Right renal cortex interstitium (tissue), 3 donors: ENCODE measurements around the gene C2orf81. TPM values are rescaled to one million over a fixed set of nuclear protein-coding genes. Genes with fewer than 3 reads are reported as not detected.
"Not testable (repeated sequence)": the region's sequence is repeated elsewhere in the genome, so short reads cannot be mapped to it uniquely, and the experiment has no call there.

ENCODE experiments used
- DNase-seq, 3 donors: peaks; one replicate each; pipeline ENCODE4 v3.0.0-alpha.2; 2013; ENCODE audit warnings: low read depth in 3 of 3, low spot score in 2 of 3
- polyA plus RNA-seq, 3 donors: library from polyadenylated mRNA; unstranded; fragments of 120-200 nt; gene quantifications; one replicate each; pipeline ENCODE4 v1.2.1, GENCODE V29; 2013; ENCODE audit not compliant: insufficient read length in 3 of 3

C2orf81 gene
- polyA plus RNA-seq, 3 donors, result 4.4 to 6.6 (median 5.7) TPM

DNA sequence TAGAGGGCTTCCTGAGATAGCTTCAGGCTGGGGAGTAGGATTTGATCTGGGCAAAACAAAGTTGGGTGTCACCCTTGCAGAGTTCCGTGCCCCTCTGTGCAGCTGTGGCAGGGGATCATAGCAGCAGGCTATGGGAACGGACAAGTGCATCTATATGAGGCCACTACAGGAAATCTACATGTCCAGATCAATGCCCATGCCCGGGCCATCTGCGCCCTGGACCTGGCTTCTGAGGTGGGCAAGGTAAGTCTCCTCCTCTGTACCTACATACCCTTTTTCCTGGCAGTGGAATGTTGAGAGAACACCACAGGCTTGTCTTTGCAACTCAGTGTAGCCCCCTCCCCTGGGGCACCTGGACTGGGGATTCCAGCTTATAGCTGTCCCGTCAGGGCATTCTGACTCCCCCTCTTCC is 3.6 kb upstream of the C2orf81 start:
- DNase-seq, result no peak

DNA sequence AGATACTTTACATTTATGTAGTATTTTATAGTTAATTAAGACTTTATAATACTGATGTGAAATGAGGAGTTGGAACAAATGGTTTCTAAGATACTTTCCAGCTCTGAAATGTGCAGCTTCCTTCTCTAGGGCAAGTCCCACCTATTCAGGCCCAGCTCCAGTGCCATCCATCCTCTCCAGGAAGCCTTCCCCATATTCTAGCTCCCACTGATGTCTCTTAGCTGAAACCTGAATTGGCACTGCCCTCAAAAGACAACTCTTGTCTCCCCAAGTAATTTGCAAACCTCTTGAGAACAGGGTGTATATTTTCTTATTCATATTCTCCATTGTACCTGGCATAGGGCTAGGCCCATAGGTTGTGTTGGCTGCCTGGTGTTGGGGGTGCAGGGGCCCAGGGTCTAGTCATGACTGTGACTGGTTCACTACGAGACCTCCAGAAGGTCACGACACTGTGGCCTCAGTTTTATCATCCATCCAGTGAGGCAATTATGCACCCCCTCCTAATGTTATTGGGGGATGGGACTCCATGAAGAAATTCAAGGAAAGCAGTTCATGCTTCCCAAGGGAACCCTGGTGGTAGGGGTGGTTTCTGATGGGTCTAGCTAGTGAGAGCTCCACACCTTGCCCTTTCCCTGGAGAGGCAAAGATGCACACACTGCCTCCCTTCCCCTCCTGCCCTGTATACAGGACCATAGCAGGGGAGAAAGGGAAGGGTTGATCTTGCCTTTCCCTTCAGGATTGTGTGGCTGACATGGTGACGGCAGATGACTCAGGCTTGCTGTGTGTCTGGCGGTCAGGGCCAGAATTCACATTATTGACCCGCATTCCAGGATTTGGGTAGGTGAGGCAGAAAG is 2.9 kb upstream of the C2orf81 start:
- DNase-seq, result no peak

DNA sequence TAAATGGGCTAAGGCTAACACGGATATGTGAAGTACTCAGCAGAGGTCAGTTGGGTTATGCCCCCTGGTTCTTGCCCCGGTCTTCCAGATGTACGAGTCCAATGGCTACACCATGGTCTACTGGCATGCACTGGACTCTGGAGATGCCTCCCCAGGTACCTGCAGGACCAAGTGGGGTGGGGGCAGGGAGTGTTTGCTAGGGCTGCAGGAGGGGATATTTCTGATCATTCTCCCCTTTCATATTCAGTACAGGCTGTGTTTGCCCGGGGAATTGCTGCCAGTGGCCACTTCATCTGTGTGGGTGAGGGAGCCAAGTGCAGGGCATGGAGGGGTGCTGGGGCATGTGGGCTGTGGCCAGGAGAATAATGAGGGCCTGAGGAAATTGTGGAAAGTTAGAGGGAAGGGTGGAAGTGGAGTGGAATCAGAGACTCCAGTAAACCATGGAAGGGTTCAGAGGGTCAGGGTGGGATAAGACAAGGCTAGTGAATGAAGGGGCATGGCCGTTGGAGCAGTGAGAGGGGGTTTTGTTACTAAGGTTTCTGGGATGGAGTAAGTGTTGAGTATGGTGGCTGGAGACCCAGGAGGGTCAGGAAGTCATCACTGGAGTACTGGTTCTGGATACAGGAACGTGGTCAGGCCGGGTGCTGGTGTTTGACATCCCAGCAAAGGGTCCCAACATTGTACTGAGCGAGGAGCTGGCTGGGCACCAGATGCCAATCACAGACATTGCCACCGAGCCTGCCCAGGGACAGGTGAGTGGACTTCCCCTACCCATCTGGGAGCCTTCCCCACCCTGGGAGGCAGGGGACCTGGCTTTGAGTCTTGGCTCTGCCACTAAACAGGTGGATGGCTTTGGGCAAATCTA is 2.0 kb upstream of the C2orf81 start:
- DNase-seq, result no peak

DNA sequence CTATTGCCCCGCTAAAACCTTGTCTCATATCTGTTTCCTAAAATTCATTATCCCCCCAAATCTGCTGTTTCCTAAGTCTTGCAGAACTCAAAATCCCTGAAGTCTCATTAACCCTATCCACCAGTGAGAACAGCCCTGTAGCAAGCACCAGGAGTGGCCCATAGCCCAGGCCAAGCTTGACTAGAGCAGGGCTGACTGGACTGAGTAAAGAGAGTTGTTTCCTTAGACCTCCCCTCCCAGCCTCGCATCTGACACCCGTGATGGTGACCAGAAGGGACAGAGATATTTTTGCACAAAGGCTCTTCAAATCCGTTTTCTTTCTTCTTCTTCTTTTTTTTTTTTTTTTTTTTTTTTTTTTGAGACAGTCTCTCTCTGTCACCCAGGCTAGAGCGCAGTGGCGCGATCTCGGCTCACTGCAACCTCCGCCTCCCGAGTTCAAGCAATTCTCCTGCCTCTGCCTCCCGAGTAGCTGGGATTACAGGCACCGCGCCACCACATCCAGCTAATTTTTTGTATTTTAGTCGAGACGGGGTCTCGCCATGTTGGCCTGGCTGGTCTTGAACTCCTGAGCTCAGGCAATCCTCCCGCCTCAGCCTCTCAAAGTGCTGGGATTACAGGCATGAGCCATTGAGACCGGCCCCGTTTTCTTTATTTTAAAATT is 846 bp downstream of the C2orf81 start:
- DNase-seq, result not testable (repeated sequence)

DNA sequence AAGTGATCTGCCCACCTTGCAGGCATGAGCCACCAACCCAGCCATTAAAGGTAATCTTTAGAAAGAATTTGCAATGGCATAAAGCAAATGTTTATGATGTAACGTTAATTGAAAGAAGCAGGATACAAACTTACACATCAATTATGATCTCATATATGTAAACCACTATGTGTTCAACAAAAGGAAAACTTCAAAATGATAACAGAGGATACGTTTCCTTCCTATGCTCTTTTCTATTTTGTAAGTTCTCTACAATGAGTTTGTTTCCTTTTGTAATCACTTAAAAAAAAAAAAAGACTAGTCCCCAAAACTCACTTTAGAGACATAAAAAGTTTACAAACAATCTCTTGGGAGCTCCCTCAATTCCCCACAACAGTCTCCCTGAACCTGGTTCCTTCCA is 1.4 kb downstream of the C2orf81 start:
- no peak for DNase-seq

DNA sequence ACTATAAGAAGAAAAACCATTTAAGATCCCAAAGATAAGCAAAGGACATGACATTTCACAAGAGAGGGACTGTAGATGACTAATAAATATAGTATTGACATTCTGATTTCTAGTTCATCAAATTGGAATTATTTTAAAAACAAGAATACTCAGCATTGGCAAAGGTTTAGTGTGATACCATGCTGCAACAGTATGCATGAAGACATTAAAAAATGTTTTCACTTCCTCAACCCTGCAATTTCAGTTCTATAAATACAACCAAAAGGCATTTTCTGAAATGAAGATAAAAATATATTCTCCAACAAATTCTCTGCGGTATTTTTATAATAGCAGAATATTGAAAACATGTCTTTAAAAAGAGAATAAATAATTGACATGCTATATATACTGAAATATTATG is 2.1 kb downstream of the C2orf81 start:
- no peak for DNase-seq

DNA sequence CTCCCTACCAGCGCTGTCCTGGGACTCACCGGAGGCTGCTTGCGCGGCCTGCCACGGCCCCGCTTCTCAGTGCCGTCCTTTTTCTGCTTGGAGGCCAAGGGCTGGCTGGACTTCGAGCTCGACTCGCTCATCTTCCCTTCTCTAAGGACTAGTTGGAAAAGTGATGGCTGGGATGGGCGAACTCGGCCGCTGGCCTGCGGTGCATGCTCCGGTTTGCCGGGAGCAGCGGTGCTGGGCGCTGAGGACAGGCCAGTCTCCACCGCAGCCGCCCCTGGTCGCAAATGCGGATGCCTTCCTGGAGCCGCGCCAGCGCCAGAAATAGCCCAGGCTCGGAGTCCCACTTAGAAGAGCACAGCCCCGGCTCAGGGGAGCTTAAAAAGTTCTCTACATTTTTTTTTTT is 3.1 kb downstream of the C2orf81 start:
- no peak for DNase-seq

DNA sequence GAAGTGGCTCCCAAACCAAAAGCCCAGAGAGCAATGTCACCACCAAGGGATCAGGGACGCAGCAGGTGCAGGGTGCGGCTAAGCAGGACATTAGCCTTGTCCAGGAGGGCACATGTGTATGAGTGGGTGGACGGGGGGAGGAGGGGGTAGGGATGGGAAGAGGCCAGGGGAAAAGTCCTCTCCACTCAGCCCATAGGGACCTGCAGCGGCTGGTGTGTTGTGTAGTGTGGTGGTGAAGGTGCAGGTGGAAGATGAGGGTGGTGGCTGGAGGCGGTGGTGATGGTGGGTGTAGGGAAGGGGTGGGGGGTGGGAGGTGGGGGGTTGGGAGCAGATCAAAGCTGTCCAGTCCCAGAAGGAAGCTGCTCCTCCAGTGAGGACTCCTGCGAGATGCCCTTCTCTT is 3.7 kb downstream of the C2orf81 start:
- no peak for DNase-seq

DNA sequence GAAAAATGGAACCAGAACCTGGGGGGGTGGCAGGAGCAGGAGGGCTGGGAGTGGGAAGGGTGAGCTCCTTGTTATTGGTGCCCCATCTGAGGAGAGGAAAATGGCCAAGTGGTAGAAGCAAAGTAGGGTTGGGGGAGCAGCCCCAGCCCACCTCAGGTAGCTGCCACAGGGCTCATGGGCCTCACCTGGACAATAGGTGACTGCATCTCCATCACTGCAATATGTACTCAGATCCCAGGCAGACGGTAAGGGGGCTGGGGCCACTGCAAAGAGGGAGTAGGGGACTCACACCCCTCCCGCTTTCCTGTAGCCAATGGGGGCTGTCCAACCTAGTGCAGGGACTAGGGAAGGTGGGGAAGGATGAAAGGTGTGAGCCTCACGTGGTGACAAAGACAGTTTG is 4.2 kb downstream of the C2orf81 start:
- no peak for DNase-seq

DNA sequence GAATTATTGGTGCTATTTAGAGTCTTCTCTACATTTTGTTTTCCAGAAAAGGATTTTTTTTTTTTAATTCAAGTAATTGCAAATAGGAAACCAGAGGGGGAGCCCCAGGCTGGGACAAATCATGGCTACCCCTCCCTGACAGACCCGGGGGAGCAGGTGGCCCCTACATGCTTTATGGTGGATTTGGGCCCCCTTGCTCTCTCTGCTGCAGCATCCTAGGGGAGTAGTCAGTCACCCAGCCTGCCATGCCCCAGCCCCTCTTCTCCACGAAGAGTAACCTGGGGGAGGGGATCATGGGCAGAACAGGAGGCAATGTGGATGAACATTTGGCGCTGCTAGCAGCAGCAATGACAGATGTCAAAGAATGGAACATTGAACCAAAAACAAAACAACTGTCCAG is 4.6 kb downstream of the C2orf81 start:
- no peak for DNase-seq

DNA sequence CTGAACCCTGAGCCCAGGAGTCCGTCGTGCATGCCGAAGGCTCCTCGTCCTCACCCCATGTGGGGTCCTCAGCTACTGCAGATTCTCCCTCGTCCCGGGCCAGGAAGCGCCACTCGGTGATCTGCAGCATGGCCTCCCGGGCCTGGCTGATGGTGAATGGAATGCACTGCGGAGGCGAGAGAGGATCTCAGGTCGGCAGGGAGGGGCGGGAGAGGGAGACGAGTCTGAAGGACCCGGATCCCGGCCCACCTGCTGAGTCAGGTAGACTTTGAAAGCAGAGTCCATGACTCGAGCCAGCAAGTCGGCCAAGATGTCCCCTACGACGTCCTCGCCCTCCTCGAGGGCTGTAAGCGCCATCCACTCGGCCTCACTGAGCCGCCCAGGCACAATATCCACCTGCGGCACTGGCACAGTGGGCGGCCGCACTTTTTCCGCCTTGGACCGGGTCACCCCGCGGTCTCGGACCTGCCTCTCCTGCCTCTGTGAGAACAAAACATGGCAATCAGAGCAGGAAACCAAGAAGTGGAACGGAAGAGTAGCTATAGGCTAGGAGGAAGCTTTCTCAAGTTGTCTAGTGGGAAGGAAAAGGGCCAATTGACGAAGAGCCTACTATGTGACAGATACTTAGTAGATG is 5.5 kb downstream of the C2orf81 start:
- DNase-seq, result no peak

DNA sequence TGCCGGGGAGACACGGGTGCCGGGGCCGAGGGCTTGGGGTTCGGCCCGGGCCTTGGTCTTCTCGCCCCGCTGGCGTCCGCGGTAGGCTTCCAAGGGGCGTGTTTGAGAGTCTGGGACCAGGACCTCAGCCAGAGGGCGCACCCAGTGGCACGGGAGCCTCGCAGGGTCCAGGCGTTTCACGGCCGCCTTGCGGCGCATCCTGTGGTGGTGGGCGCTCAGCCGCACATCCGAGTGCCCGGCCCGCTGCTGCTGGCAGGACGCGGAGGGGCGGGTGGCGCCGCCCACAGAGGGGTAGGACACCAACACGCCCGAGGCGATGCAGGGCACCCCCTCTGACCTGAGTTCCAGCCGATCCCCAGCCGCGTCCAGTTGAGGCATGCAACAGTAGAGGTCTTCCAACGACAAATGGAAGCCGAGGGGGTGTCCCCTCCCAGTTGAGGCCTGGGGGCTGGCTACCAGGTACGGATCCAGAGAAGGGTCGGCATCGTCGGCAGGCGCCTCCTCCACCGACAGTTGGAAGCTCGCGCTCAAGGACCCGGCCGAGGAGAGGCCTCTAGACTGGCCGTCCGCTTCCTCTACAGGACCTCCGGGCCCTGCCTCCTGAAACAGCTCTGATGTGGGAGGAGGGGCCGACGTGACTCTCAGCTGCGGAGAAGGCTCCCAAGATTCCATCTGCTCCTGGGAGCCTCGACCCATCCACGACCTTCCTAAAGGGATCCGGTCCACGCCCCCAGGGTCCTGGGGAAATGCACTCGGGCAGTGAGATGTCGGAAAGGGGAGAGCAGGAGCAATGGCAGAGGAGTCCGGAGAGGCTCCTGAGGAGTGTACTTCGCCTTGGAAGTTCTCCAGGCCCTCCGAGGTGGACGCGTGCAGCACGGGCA is 6.3 kb downstream of the C2orf81 start:
- no peak for DNase-seq

DNA sequence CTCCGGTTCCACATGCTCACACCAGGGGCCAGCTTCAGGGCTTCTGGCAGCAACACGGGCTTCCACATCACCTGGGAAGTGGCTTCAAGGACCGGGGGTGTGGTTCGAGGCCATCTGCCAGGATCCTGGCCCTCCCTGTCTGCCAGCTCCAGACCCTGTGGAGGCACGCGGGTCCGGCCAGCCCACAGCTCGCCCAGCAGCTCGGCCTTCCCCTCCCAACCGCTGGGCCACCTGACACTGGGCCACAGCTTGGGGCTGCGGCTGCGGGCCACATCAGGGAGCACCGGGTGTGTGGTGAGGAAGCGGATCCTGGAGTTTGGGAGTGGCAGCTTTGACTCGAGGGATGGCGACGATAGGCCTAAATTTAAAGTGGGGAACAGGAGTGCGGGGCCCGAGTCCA is 7.0 kb downstream of the C2orf81 start:
- no peak for DNase-seq

DNA sequence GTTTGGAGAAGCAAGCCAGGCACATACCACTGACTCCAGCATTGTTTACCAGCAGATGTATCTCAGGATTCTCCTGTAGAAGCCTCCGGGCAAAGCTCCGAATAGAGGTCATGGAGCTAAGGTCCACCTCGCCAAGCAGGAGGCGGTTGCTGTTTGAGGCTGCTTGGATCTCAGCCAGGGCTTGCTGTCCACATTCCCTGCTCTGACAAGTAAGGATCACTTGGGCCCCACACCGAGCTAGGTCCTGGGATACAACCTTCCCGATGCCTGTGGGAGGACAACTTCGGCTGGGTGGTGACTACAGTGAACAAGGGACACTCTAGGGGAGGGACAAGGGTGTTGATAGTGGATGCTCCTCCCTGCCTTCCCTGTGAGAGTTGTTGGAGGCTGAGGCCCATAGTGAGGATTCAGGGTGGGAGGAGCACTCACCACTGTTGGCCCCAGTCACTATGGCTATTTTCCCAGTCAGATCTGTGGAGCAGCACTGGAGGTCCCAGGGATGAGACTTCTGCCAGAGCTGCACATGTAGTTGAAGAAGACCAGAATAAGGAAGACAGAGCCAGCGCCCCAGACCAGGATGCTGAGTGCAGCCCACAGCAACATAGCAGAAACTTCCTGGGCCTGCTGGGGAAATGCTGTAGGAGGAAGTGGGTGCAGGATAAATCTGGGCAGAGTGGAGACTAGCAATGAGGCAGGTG is 8.3 kb downstream of the C2orf81 start:
- no peak for DNase-seq

DNA sequence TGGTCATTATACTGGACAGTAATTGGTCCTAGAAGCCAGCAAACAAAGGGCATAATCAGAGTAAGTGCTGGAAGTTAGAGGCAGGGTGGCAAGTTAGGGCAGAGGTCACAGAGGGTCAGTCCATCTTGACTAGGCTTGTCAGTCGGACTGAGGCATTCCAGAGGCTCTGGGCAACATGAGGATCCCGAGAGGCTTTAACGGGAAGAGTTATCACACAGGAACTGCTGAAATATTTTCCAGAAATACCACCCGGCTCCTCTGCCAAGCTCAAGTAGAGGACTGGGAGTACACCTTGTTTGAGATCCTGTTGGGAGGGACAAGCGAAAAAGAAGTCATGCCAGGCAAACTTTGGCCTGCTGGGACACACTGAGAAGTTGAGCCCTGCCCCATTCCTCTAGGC is 13.7 kb downstream of the C2orf81 start:
- no peak for DNase-seq

DNA sequence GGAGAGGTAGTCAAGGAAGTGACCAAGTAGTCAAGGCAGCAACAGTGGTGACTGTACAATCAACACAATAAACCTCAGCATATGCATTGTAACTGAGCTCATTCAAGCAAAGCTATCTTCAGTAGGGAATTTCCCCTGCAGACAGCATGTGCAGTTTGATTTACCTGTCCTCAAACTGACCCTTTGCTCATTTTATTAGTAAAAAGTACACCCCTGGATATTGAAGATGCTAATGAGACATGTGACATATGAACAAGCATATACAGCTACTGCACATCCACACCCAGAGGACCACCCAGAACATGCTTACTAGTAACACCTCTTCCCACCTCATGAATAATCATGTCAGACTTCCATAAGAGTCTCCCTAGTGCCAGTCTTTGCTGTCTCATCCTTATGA is 15.4 kb downstream of the C2orf81 start:
- DNase-seq, result no peak

DNA sequence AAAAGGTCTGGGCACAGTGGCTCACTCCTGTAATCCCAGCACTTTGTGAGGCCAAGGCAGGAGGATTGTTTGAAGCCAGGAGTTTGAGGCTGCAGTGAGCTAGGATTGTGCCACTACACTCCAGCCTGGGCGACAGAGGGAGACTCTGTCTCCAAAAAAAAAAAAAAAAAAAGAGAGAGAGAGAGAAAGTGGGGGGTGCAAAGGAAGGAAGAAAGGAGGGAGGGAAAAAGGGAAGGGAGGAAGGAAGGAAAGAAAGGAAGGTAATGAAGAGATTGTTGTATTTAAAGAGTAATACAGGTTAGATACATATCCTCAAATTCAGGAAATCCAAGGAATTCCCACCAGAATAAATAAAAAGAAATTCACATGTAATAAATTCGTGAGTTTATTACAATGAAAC is 19.5 kb downstream of the C2orf81 start:
- no peak for DNase-seq

DNA sequence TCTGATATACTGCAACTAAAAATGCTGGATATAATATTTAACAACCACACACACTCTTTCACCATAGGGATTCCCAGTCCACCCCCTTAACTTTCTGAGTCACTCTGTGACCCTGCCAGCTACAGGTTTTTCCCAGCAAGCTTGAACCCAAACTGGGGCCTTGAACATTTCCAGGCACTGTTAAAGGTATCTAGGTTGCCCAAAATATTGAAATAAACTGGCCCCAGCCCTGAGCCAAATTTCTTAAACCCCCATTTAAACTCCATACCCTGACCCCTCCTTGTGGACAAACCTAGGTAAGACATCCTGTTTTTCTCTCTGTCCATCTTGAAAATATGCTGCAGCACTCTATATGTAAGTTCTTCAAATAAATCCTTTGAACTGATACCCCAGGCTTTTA is 21.6 kb downstream of the C2orf81 start:
- no peak for DNase-seq

DNA sequence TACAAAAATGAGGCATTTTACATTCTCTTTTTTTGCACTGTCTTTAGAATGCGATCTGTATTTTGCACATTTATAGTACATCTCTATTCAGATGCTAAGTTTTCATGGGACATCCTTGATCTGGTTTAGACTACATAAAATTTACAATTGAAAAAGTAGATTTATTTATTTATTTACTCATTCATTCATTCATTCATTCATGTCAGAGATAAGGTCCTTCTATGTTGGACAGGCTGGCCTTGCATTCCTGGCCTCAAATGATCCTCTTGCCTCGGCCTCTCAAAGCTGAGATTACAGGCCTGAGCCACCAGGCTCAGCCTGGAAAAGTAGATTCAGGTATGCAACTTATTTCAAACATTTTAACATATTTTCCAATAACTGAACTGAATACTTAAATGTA is 25.3 kb downstream of the C2orf81 start:
- no peak for DNase-seq
